Karpas-422 (cell line): ENCODE data around the gene RERG. TPM values are rescaled to one million over a fixed set of nuclear protein-coding genes. Genes with fewer than 3 reads are reported as not detected.

Experiments used
- DNase-seq: peaks from one replicate; pipeline ENCODE4 v3.0.0-alpha.2; 2015
- H2AFZ ChIP-seq: fragments of 200-600 bp; sonication (generic); 2 replicates; pipeline ENCODE4 v1.6.1; 2014; ENCODE audit warnings: antibody characterized with exemption, low read length, mixed read lengths
- H3K27ac ChIP-seq: fragments of 200-600 bp; sonication (generic); 2 replicates; pipeline ENCODE4 v1.5.1; 2014; ENCODE audit warnings: mild to moderate bottlenecking, low read length, moderate library complexity
- H3K27me3 ChIP-seq: fragments of 200-600 bp; sonication (generic); 2 replicates; pipeline ENCODE4 v1.6.1; 2014; ENCODE audit warnings: low read length, mixed read lengths
- H3K36me3 ChIP-seq: fragments of 200-600 bp; sonication (generic); 2 replicates; pipeline ENCODE4 v1.6.1; 2014; ENCODE audit warnings: low read length, mixed read lengths; ENCODE audit not compliant: insufficient read depth
- H3K4me1 ChIP-seq: fragments of 200-600 bp; sonication (generic); 2 replicates; pipeline ENCODE4 v1.6.1; 2014; ENCODE audit warnings: mild to moderate bottlenecking, low read length, mixed read lengths
- H3K4me2 ChIP-seq: fragments of 200-600 bp; sonication (generic); 2 replicates; pipeline ENCODE4 v1.6.1; 2014; ENCODE audit warnings: low read length, low read depth, mild to moderate bottlenecking; ENCODE audit not compliant: poor library complexity, severe bottlenecking
- H3K4me3 ChIP-seq: fragments of 200-600 bp; sonication (generic); 2 replicates; pipeline ENCODE4 v1.5.1; 2014; ENCODE audit warnings: mild to moderate bottlenecking, antibody characterized with exemption, low read length, mixed read lengths
- H3K79me2 ChIP-seq: fragments of 200-600 bp; sonication (generic); 2 replicates; pipeline ENCODE4 v1.6.1; 2014; ENCODE audit warnings: mild to moderate bottlenecking, low read length, mixed read lengths
- H3K9ac ChIP-seq: fragments of 200-600 bp; sonication (generic); 2 replicates; pipeline ENCODE4 v1.6.0; 2014; ENCODE audit warnings: low read length
- H3K9me2 ChIP-seq: fragments of 200-600 bp; sonication (generic), shearing (Covaris generic); replicated peaks from 2 replicates; pipeline ENCODE4 v1.6.0; 2014; ENCODE audit warnings: mild to moderate bottlenecking, low read length, moderate library complexity; ENCODE audit not compliant: insufficient read depth
- H3K9me3 ChIP-seq: fragments of 300-700, 200-600 bp; sonication (generic); 2 replicates; pipeline ENCODE4 v1.6.1; 2014; ENCODE audit warnings: low read length, mixed read lengths
- H4K20me1 ChIP-seq: fragments of 200-600 bp; sonication (generic); 2 replicates; pipeline ENCODE4 v1.6.1; 2014; ENCODE audit warnings: mild to moderate bottlenecking, antibody characterized with exemption, low read length, low read depth; ENCODE audit not compliant: insufficient read depth
- total RNA-seq: library from RNA; depleted of rRNA; stranded (reverse); fragments of >200 nt; shearing (Covaris generic); gene quantifications from 2 replicates; pipeline ENCODE4 v1.2.3, GENCODE V29; 2014; ENCODE audit warnings: low replicate concordance

The RERG gene
- total RNA-seq, 1 experiment from 2014 or later: not detected

GRCh38 chr12:15244341-15244740 lies 23.1 kb upstream of the RERG start:
- no peaks in the 10 kb centered on the region for H3K9me3 ChIP-seq
- no peak overlapping the region for H3K4me3 ChIP-seq
- no peaks in the 10 kb centered on the region for H4K20me1 ChIP-seq
- no peaks in the 10 kb centered on the region for H3K36me3 ChIP-seq
- no peak for DNase-seq
- no peak overlapping the region for H3K9ac ChIP-seq
- H3K9me2 ChIP-seq: no peaks in the 10 kb centered on the region
- H3K79me2 ChIP-seq: no peaks in the 10 kb centered on the region
- no peaks in the 10 kb centered on the region for H3K27me3 ChIP-seq
- H3K27ac ChIP-seq: no peak overlapping the region
- H3K4me2 ChIP-seq: no peak overlapping the region
- H2AFZ ChIP-seq: no peak overlapping the region
- H3K4me1 ChIP-seq: no peaks in the 10 kb centered on the region

GRCh38 chr12:15243102-15243501 lies 21.9 kb upstream of the RERG start:
- Histone ChIP-seq H3K4me3 (no peak overlapping the region), H3K9me3 (no peaks in the 10 kb centered on the region), H4K20me1 (no peaks in the 10 kb centered on the region), H3K27ac (no peak overlapping the region), H3K9ac (no peak overlapping the region), H3K4me2 (no peak overlapping the region), H3K27me3 (no peaks in the 10 kb centered on the region), H3K36me3 (no peaks in the 10 kb centered on the region), H2AFZ (no peak overlapping the region), H3K9me2 (no peaks in the 10 kb centered on the region), H3K79me2 (no peaks in the 10 kb centered on the region), H3K4me1 (no peaks in the 10 kb centered on the region)
- DNase-seq: no peak

- Histone ChIP-seq H3K9ac (no peak overlapping the region), H3K9me3 (no peaks in the 10 kb centered on the region), H4K20me1 (no peaks in the 10 kb centered on the region), H3K4me2 (no peak overlapping the region), H3K4me3 (no peak overlapping the region), H3K9me2 (no peaks in the 10 kb centered on the region), H3K27me3 (no peaks in the 10 kb centered on the region), H3K4me1 (no peaks in the 10 kb centered on the region), H2AFZ (no peak overlapping the region), H3K79me2 (no peaks in the 10 kb centered on the region), H3K27ac (no peak overlapping the region), H3K36me3 (no peaks in the 10 kb centered on the region)
- no peak for DNase-seq
Measured at GRCh38 chr12:15240898-15241297, 19.7 kb upstream of the RERG start.

- no peak overlapping the region for H3K4me3 ChIP-seq
- no peak overlapping the region for H3K27ac ChIP-seq
- H3K79me2 ChIP-seq: no peaks in the 10 kb centered on the region
- no peaks in the 10 kb centered on the region for H4K20me1 ChIP-seq
- no peaks in the 10 kb centered on the region for H3K9me2 ChIP-seq
- DNase-seq: no peak
- no peaks in the 10 kb centered on the region for H3K36me3 ChIP-seq
- no peak overlapping the region for H2AFZ ChIP-seq
- peaks cover 4% of the 10 kb centered on the region for H3K4me1 ChIP-seq
- no peaks in the 10 kb centered on the region for H3K9me3 ChIP-seq
- no peaks in the 10 kb centered on the region for H3K27me3 ChIP-seq
- no peak overlapping the region for H3K9ac ChIP-seq
- no peak overlapping the region for H3K4me2 ChIP-seq
Measured at GRCh38 chr12:15234508-15234907, 13.3 kb upstream of the RERG start.

GRCh38 chr12:15234011-15234410 lies 12.8 kb upstream of the RERG start:
- H3K9me2 ChIP-seq: no peaks in the 10 kb centered on the region
- no peaks in the 10 kb centered on the region for H3K9me3 ChIP-seq
- DNase-seq: no peak
- H4K20me1 ChIP-seq: no peaks in the 10 kb centered on the region
- no peaks in the 10 kb centered on the region for H3K79me2 ChIP-seq
- peaks cover 4% of the 10 kb centered on the region for H3K4me1 ChIP-seq
- no peak overlapping the region for H2AFZ ChIP-seq
- no peak overlapping the region for H3K27ac ChIP-seq
- H3K4me3 ChIP-seq: no peak overlapping the region
- no peaks in the 10 kb centered on the region for H3K27me3 ChIP-seq
- H3K4me2 ChIP-seq: no peak overlapping the region
- no peak overlapping the region for H3K9ac ChIP-seq
- no peaks in the 10 kb centered on the region for H3K36me3 ChIP-seq

GRCh38 chr12:15232959-15233358 lies 11.7 kb upstream of the RERG start:
- no peak overlapping the region for H3K4me3 ChIP-seq
- H3K79me2 ChIP-seq: no peaks in the 10 kb centered on the region
- no peaks in the 10 kb centered on the region for H4K20me1 ChIP-seq
- H2AFZ ChIP-seq: no peak overlapping the region
- no peak overlapping the region for H3K27ac ChIP-seq
- H3K9ac ChIP-seq: no peak overlapping the region
- no peak overlapping the region for H3K4me2 ChIP-seq
- DNase-seq: no peak
- no peaks in the 10 kb centered on the region for H3K9me3 ChIP-seq
- peaks cover 4% of the 10 kb centered on the region for H3K4me1 ChIP-seq
- H3K9me2 ChIP-seq: no peaks in the 10 kb centered on the region
- H3K36me3 ChIP-seq: no peaks in the 10 kb centered on the region
- no peaks in the 10 kb centered on the region for H3K27me3 ChIP-seq

- Histone ChIP-seq H3K9me2 (no peaks in the 10 kb centered on the region), H3K4me3 (no peak overlapping the region)
- DNase-seq: no peak
Measured at GRCh38 chr12:15231493-15231892, 10.3 kb upstream of the RERG start.

GRCh38 chr12:15230751-15231150 lies 9.5 kb upstream of the RERG start:
- DNase-seq: no peak

More at GRCh38 chr12:15231493-15231892, 10.3 kb upstream of the RERG start:
- no peaks in the 10 kb centered on the region for H3K79me2 ChIP-seq
- no peaks in the 10 kb centered on the region for H3K9me3 ChIP-seq
- H4K20me1 ChIP-seq: 0 out of 2 replicates have a peak, but pooled peaks cover 3% of the 10 kb centered on the region
- no peak overlapping the region for H2AFZ ChIP-seq
- H3K4me2 ChIP-seq: no peak overlapping the region
- no peak overlapping the region for H3K9ac ChIP-seq
- H3K27me3 ChIP-seq: no peaks in the 10 kb centered on the region
- H3K36me3 ChIP-seq: no peaks in the 10 kb centered on the region
- H3K4me1 ChIP-seq: peaks cover 4% of the 10 kb centered on the region
- H3K27ac ChIP-seq: no peak overlapping the region

GRCh38 chr12:15230137-15230536 lies 8.9 kb upstream of the RERG start:
- Histone ChIP-seq H3K4me1 (peaks cover 4% of the 10 kb centered on the region), H3K4me3 (no peak overlapping the region), H3K79me2 (no peaks in the 10 kb centered on the region), H3K36me3 (no peaks in the 10 kb centered on the region), H4K20me1 (0 out of 2 replicates have a peak, but pooled peaks cover 3% of the 10 kb centered on the region), H3K9ac (no peak overlapping the region), H3K27me3 (no peaks in the 10 kb centered on the region), H2AFZ (no peak overlapping the region), H3K9me3 (no peaks in the 10 kb centered on the region), H3K4me2 (no peak overlapping the region), H3K9me2 (no peaks in the 10 kb centered on the region), H3K27ac (no peak overlapping the region)
- DNase-seq: no peak

More at GRCh38 chr12:15230751-15231150, 9.5 kb upstream of the RERG start:
- H3K79me2 ChIP-seq: no peaks in the 10 kb centered on the region
- H3K9ac ChIP-seq: no peak overlapping the region
- H3K9me3 ChIP-seq: no peaks in the 10 kb centered on the region
- H4K20me1 ChIP-seq: 0 out of 2 replicates have a peak, but pooled peaks cover 3% of the 10 kb centered on the region
- no peaks in the 10 kb centered on the region for H3K9me2 ChIP-seq
- no peaks in the 10 kb centered on the region for H3K36me3 ChIP-seq
- H2AFZ ChIP-seq: no peak overlapping the region
- H3K4me1 ChIP-seq: peaks cover 4% of the 10 kb centered on the region
- H3K4me3 ChIP-seq: no peak overlapping the region
- H3K4me2 ChIP-seq: no peak overlapping the region
- no peak overlapping the region for H3K27ac ChIP-seq
- H3K27me3 ChIP-seq: no peaks in the 10 kb centered on the region
